GM18508 (cell line): ENCODE data around the gene STRIP2.
"Not testable (repeated sequence)": the region's sequence is repeated elsewhere in the genome, so short reads cannot be mapped to it uniquely, and the experiment has no call there.

Source experiments
- ATAC-seq: cut with Tn5 transposase; IDR thresholded peaks from one replicate; pipeline ENCODE4 v1.9.1; 2021; ENCODE audit warnings: moderate number of reproducible peaks; ENCODE audit not compliant: insufficient read depth, unreplicated experiment

STRIP2 gene

DNA sequence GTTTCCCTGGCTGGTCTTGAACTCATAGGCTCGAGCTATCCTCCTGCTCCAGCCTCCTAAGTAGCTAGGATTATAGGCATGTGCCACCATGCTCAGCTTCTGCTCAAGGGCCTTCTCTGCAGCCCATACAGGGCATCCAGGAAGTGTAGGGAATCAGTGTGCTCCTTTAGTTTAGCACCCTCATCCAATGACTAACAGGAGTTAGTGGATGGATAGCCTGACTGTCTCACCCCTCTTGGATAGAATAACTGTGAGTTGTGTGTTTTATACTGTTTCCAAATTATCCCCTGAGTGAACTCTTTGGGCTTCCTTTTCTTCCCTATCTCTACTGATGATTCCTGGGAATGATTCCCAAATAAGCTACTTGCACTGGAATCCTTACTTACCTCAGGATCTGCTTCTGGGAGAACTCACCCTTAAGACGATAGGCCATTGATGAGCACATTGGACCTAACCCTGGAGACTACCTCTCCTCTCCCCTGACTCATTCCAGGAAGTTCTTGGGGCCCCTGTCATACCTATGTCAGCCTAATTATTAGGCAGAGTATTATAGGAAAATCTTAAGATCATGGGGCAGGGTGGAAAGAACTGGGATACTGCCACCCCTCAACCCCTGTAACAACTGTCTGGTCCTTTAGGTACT lies 18.5 kb downstream of the STRIP2 start:
- ATAC-seq, result no peak

DNA sequence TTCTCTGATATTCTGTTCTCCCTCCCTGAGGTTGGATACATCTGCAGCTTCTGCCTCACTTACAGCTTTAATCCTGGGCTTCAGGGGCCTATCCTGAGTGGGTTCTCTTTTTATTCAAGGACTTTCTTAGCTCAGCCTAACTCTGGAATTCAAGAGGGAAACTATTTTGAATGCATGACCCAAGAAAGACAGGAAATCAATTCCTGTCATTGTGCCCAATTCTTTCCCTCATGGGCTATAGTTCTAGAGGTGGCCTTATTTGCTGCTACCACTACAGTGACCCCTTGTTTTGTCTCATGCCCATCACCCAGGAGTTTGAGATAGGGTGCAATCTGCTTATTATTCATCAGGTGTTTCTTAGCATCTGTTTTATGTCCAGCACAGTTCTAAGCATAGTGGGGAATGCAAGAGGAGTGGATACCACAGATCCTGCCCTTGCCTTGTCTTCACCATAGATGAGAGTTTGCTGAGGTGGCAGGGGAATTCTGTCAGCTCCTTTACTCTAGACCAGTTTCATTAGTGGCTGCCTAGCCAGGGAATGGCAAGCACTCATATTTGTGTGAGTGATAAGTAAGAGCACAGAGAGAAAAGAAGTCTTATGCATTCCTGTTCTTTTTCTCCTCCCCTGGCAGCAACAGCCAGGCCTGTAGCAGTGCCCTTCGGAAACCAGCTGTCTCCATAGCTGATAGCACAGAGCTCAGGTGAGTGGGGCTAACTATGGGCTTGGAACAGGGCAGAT lies 19.4 kb downstream of the STRIP2 start:
- no peak for ATAC-seq

GRCh38 chr7:129454249-129454551 lies 20.0 kb downstream of the STRIP2 start:
- no peak for ATAC-seq

GRCh38 chr7:129456421-129456820 lies 22.2 kb downstream of the STRIP2 start:
- no peak for ATAC-seq

DNA sequence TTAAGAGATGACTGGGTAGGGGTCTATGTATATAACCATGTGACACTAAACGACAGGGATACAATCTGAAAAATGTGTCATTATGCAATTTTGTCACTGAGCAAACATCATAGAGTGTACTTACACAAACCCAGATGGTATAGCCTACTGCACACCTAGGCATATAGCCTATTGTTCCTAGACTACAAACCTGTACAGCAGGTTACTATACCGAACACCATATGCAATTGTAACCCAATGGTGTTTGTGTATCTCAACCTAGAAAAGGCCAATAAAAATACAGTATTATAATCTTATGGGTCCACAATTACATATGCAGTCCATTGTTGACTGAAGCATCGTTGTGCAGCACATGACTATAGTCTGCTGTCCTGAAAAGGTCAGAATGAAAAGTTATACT lies 22.9 kb downstream of the STRIP2 start:
- ATAC-seq, result no peak

DNA sequence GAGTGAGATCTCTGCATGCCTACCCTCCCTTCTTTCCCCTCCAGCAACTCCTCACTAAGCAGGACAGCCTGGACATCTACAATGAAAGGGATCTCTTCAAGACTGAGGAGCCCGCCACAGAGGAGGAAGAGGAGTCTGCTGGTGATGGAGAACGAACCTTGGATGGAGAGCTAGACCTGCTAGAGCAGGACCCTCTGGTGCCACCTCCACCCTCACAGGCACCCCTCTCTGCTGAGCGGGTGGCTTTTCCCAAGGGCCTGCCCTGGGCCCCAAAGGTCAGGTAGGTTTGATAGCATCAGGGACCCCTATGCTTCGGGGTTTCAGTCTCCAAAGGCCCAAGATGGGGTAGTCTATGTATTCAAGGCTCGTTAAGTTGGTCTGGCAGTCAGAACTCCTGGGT lies 23.9 kb downstream of the STRIP2 start:
- no peak for ATAC-seq

GRCh38 chr7:129461809-129462208 lies 27.6 kb downstream of the STRIP2 start:
- ATAC-seq, result no peak

DNA sequence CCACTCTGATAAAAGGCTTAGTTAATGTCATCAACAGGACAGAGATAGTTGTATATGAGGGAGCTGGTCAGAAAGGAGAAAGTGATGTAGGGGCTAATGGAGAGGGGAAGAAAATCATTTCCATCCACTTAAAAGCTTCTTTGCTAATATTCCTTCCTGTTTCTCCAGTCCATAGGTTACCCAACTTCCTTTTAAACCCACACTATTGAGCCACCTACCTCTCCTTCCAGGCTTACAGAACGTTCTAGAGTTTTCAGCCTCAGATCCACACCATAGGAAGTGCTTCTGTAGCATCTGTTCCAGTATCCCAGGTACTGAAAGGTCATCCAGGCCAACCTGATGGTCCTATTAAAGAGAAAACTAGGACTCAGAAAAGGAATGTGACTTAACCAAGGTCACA lies 28.2 kb downstream of the STRIP2 start:
- ATAC-seq, result no peak

DNA sequence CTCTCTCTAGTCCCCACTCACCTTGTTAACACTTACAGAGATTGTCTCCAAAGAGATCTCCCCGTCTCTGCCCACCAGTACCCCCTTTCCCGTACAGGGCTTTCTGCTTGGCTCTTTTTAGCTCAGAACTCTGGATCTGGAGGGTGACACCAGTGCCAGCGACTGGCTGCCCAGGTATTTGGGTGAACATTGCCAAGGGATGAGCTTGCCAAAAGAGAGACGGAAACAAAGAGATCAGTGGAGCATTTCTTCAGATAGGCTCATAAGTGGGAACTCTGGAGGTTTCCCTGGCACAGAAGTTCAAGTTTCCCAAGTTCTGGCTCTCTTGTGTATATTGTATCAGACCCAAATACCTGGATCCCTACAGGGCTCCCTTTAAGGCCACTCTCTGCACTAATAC lies 30.0 kb downstream of the STRIP2 start:
- ATAC-seq, result no peak

- ATAC-seq, result no peak
Measured at GRCh38 chr7:129465080-129465479, 30.8 kb downstream of the STRIP2 start.

GRCh38 chr7:129466796-129467195 lies 32.6 kb downstream of the STRIP2 start:
- no peak for ATAC-seq

DNA sequence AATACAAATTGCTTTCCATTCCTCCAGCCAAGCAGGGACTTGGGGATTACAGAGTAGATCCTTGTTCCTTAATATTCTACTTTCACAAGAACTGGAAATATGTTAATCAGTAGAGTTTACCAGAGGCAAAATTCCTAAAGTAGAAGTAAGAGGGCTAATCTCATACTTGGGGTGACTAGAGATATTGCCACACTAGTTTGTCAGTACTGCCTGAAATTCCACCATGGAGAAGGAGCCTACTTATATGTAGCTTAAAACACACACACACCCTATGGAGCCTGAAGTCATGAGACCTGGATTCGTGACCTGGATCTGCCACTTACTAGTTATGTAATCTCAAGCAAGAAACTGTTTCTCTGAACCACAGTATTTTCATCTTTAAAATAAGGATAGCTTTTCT lies 33.9 kb downstream of the STRIP2 start:
- no peak for ATAC-seq

- no peak for ATAC-seq
Measured at GRCh38 chr7:129468547-129468946, 34.3 kb downstream of the STRIP2 start.

DNA sequence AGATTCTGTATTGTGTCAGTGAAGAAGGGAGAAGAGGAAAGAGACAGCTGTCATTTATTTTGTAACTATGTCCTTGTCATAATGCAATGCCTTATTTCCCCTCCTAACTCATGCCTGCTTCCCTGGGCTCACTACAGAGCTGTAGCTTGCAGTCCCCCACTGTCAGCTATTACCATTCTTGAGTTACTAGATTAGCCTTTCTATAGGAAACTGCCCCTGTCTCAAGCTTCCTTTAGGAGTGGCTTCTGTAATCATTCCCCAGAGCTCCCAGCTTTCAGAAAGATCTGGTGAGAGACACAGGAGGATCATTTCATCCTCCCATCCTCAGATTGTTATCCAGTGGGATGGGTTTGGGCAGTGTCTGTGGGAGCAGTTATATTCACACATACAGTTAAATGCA lies 35.7 kb downstream of the STRIP2 start:
- ATAC-seq, result no peak

- no peak for ATAC-seq
Measured at GRCh38 chr7:129470411-129470810, 36.2 kb downstream of the STRIP2 start.

DNA sequence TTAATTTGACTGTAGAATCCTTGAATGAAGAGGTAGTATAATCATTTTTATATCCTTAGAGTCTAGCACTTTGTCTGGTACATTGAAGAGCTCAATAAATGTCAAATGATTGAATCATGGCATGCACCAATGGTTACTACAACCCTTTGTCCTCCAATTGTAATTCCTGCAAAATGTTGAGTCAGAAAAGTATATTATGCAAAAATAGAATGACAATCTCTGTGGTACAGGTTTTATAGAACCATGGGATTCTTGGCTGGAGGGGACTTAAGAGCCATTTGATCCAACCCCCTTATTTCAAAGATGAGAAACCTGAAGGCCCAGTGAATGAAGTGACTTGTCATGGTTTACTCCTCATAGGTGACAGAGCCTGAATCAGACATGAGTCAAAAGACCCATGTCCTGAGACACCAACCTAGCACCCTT lies 37.2 kb downstream of the STRIP2 start:
- no peak for ATAC-seq

DNA sequence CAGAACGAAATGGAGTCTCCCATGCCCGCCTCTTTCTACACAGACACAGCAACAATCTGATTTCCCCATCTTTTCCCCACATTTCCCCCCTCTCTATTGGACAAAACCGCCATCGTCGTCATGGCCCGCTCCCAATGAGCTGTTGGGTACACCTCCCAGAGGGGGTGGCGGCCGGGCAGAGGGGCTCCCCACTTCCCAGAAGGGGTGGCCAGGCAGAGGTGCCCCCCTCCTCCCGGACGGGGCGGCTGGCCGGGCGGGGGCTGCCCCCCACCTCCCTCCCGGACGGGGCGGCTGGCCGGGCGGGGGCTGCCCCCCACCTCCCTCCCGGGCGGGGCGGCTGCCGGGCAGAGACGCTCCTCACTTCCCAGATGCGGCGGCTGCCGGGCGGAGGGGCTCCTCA lies 41.7 kb downstream of the STRIP2 start:
- ATAC-seq, result not testable (repeated sequence)

DNA sequence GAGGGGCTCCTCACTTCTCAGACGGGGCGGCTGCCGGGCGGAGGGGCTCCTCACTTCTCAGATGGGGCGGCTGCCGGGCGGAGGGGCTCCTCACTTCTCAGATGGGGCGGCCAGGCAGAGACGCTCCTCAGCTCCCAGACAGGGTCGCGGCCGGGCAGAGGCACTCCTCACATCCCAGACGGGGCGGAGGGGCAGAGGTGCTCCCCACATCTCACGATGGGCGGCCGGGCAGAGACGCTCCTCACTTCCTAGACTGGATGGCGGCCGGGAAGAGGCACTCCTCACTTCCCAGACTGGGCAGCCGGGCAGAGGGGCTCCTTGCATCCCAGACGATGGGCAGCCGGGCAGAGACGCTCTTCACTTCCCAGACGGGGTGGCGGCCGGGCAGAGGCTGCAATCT lies 42.2 kb downstream of the STRIP2 start:
- not testable (repeated sequence) for ATAC-seq

DNA sequence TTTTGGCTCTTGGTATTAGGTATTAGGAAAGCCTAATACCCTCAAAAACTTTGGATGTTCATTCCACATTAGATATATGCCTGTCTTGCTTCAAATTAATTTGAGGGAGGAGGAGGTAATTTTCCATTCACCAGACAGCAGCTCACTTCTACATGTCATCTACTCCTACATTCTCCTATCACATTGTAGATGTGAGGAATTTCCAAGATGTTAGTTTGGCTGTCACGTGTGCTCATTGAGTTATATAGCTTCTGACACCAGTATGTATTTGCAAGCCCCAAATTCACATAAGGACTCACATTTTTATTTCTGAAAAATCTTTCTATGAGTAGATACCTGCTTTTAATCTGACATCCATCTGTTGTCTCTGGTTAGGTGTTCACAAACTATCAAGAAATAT lies 45.6 kb downstream of the STRIP2 start:
- ATAC-seq, result no peak

GRCh38 chr7:129480674-129481363 lies 46.6 kb downstream of the STRIP2 start:
- no peak for ATAC-seq

GRCh38 chr7:129481376-129481775 lies 47.1 kb downstream of the STRIP2 start:
- not testable (repeated sequence) for ATAC-seq

DNA sequence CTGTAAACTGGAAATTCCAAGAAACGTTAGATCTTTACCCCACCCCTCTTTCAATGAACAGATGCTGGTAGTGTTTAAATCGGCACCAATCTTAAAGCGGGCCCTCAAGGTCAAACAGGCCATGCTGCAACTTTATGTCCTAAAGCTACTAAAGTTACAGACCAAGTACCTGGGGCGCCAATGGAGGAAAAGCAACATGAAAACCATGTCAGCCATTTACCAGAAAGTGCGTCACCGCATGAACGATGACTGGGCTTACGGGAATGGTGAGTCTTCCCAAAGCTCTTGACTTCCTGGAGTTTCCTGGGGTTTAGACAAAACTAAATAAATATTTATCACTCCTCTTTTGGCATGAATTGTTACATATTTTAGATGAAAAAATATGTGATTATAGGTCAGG lies 48.5 kb downstream of the STRIP2 start:
- ATAC-seq, result no peak
